Sigmoid colon (tissue), 3 donors: Measurements from ENCODE around the gene EPB41L4B.

Source experiments
- POLR2A ChIP-seq, 2 donors: fragments of 450-650 bp; IDR thresholded peaks; one replicate each; pipeline ENCODE4 v1.6.1; 2016; ENCODE audit warnings: antibody characterized with exemption in 2 of 2, mild to moderate bottlenecking in 2 of 2, moderate library complexity in 2 of 2
- TF ChIP-seq, protein P1 (sequence below), 4 experiments: fragments of 450-650 bp in 3 of 4; fragments of 200-600 bp in 1 of 4; IDR thresholded peaks; one replicate each; pipeline ENCODE4 v1.5.1; 2016 to 2019; ENCODE audit warnings: antibody characterized with exemption in 4 of 4, mild to moderate bottlenecking in 3 of 4, moderate library complexity in 2 of 4

GRCh38 chr9:109331353-109331752 lies 10.5 kb upstream of the EPB41L4B start:
- no peak for TF ChIP-seq POLR2A (IDR thresholded peaks at IDR 0.05)
- TF ChIP-seq, protein P1, sequence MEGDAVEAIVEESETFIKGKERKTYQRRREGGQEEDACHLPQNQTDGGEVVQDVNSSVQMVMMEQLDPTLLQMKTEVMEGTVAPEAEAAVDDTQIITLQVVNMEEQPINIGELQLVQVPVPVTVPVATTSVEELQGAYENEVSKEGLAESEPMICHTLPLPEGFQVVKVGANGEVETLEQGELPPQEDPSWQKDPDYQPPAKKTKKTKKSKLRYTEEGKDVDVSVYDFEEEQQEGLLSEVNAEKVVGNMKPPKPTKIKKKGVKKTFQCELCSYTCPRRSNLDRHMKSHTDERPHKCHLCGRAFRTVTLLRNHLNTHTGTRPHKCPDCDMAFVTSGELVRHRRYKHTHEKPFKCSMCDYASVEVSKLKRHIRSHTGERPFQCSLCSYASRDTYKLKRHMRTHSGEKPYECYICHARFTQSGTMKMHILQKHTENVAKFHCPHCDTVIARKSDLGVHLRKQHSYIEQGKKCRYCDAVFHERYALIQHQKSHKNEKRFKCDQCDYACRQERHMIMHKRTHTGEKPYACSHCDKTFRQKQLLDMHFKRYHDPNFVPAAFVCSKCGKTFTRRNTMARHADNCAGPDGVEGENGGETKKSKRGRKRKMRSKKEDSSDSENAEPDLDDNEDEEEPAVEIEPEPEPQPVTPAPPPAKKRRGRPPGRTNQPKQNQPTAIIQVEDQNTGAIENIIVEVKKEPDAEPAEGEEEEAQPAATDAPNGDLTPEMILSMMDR (IDR thresholded peaks at IDR 0.05), result no peak
